Measurements from ENCODE around the gene CYB5A. TPM values are rescaled to one million over a fixed set of nuclear protein-coding genes. Genes with fewer than 3 reads are reported as not detected.

CYB5A gene
- total RNA-seq, 1 donor from 2014 or later = 101 TPM

GRCh38 chr18:74256190-74256589, 35.6 kb downstream of the CYB5A start:
- no peak for DNase-seq (ENCODE audit: missing footprints)

GRCh38 chr18:74255131-74255616, 36.6 kb downstream of the CYB5A start:
- intact Hi-C loops (cut with DNase I) = no loop called here
- DNase-seq (ENCODE audit: missing footprints) (no peak), ATAC-seq (no peak)

More at GRCh38 chr18:74256190-74256589, 35.6 kb downstream of the CYB5A start:
- intact Hi-C loops (cut with DNase I) = loop anchor here (2.0 kb wide), 1 partner anchor 35 kb away; the partner anchor contains the start of gene CYB5A
- peak; percentile 81 for ATAC-seq

- intact Hi-C loops (cut with DNase I) = no loop called here
- DNase-seq (ENCODE audit: missing footprints) (no peak), ATAC-seq (no peak)
These were observed 39.7 kb downstream of the CYB5A start for GRCh38 chr18:74252039-74252395.

GRCh38 chr18:74251297-74252038, 40.3 kb downstream of the CYB5A start:
- DNase-seq (ENCODE audit: missing footprints) = no peak
- intact Hi-C loops (cut with DNase I) = no loop called here
- peak; percentile 27 for ATAC-seq

GRCh38 chr18:74250131-74250530, 41.6 kb downstream of the CYB5A start:
- DNase-seq (ENCODE audit: missing footprints) = no peak
- intact Hi-C loops (cut with DNase I) = no loop called here
- ATAC-seq = no peak

- ATAC-seq = peak; percentile 54
- intact Hi-C loops (cut with DNase I) = no loop called here
These were observed 42.4 kb downstream of the CYB5A start for GRCh38 chr18:74249181-74249968.

GRCh38 chr18:74248595-74248994, 43.2 kb downstream of the CYB5A start:
- DNase-seq (ENCODE audit: missing footprints) (no peak), ATAC-seq (no peak)
- intact Hi-C loops (cut with DNase I) = no loop called here

More at GRCh38 chr18:74249181-74249968, 42.4 kb downstream of the CYB5A start:
- DNase-seq (ENCODE audit: missing footprints) = no peak

GRCh38 chr18:74248189-74248588, 43.6 kb downstream of the CYB5A start:
- DNase-seq (ENCODE audit: missing footprints) = no peak
- intact Hi-C loops (cut with DNase I) = no loop called here
- ATAC-seq = no peak

GRCh38 chr18:74244554-74244953, 47.2 kb downstream of the CYB5A start:
- ATAC-seq (no peak), DNase-seq (ENCODE audit: missing footprints) (no peak)
- intact Hi-C loops (cut with DNase I) = no loop called here

- ATAC-seq = no peak
- intact Hi-C loops (cut with DNase I) = loop anchor here (2.0 kb wide), 1 partner anchor 100 kb away; no protein-coding TSS in a partner anchor
- DNase-seq (ENCODE audit: missing footprints) = no peak
These were observed 48.6 kb downstream of the CYB5A start for GRCh38 chr18:74243127-74243526.

GRCh38 chr18:74242438-74243096, 49.2 kb downstream of the CYB5A start:
- intact Hi-C loops (cut with DNase I) = loop anchor here (2.0 kb wide), 1 partner anchor 100 kb away; no protein-coding TSS in a partner anchor
- peak; percentile 68 for DNase-seq (ENCODE audit: missing footprints)

GRCh38 chr18:74241970-74242369, 49.8 kb downstream of the CYB5A start:
- no peak for DNase-seq (ENCODE audit: missing footprints)
- intact Hi-C loops (cut with DNase I) = loop anchor here (2.0 kb wide), 1 partner anchor 101 kb away; no protein-coding TSS in a partner anchor
- ATAC-seq = no peak

More at GRCh38 chr18:74242438-74243096, 49.2 kb downstream of the CYB5A start:
- ATAC-seq = peak; percentile 91

- ATAC-seq (no peak), DNase-seq (ENCODE audit: missing footprints) (no peak)
- intact Hi-C loops (cut with DNase I) = no loop called here
These were observed 50.3 kb downstream of the CYB5A start for GRCh38 chr18:74241426-74241825.

- ATAC-seq (no peak), DNase-seq (ENCODE audit: missing footprints) (no peak)
- intact Hi-C loops (cut with DNase I) = no loop called here
These were observed 52.2 kb downstream of the CYB5A start for GRCh38 chr18:74239567-74239966.

- DNase-seq (ENCODE audit: missing footprints) (no peak), ATAC-seq (peak; percentile 94)
- intact Hi-C loops (cut with DNase I) = no loop called here
These were observed 57.2 kb downstream of the CYB5A start for GRCh38 chr18:74234326-74235171.

GRCh38 chr18:74233933-74234325, 57.8 kb downstream of the CYB5A start:
- ATAC-seq = no peak
- intact Hi-C loops (cut with DNase I) = no loop called here
- no peak for DNase-seq (ENCODE audit: missing footprints)

- intact Hi-C loops (cut with DNase I) = no loop called here
- no peak for DNase-seq (ENCODE audit: missing footprints)
- no peak for ATAC-seq
These were observed 60.6 kb downstream of the CYB5A start for GRCh38 chr18:74230922-74231714.

GRCh38 chr18:74229891-74230290, 61.9 kb downstream of the CYB5A start:
- intact Hi-C loops (cut with DNase I) = no loop called here
- DNase-seq (ENCODE audit: missing footprints) = no peak
- no peak for ATAC-seq

All from Right ventricle myocardium inferior (tissue), 1 donor.